GM21423 (cell line): ENCODE results near the gene TP53RK.
"Not testable (repeated sequence)": the region's sequence is repeated elsewhere in the genome, so short reads cannot be mapped to it uniquely, and the experiment has no call there.

ENCODE experiments used
- ATAC-seq: cut with Tn5 transposase; IDR thresholded peaks from one replicate; pipeline ENCODE4 v1.9.1; 2021; ENCODE audit warnings: mild to moderate bottlenecking, moderate library complexity; ENCODE audit not compliant: unreplicated experiment

TP53RK gene

DNA sequence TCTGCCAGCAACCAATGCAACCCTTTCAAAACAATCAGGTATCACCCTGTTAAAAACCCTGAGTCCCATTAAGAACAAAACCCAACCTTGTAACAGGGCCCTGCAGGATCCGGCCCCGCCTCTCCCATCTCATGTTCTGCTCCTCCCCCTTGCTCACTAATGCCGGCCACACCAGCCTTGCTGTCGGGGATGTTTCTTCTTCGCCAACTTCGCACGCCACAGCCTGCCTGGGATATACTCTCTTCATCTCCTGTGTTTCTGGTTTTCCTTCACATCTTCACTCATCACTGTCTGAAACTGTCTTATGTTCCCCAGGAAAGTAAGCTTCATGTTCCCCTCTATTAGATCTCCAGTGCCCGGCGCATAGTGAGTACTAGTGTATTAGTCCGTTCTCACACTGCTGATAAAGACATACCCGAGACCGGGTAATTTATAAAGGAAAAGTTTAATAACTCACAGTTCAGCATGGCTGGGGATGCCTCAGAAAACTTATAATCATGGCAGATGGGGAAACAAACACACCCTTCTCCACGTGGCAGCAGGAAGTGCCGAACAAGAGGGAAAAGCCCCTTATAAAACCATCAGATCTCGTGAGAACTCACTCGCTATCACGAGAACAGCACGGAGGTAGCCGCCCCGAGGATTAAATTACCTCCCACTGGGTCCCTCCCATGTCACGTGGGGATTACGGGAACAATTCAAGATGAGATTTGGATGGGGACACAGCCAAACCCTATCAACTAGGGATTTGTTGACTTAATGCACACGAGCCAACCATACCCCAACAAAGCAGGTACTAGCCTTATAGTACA is 5.1 kb downstream of the TP53RK start:
- ATAC-seq, result no peak

- no peak for ATAC-seq
These were observed 5.6 kb downstream of the TP53RK start for GRCh38 chr20:46683668-46683938.

GRCh38 chr20:46683011-46683667 is 6.1 kb downstream of the TP53RK start:
- no peak for ATAC-seq

- ATAC-seq, result no peak
These were observed 7.0 kb downstream of the TP53RK start for GRCh38 chr20:46682063-46682821.

- ATAC-seq, result no peak
These were observed 8.0 kb downstream of the TP53RK start for GRCh38 chr20:46681032-46681854.

DNA sequence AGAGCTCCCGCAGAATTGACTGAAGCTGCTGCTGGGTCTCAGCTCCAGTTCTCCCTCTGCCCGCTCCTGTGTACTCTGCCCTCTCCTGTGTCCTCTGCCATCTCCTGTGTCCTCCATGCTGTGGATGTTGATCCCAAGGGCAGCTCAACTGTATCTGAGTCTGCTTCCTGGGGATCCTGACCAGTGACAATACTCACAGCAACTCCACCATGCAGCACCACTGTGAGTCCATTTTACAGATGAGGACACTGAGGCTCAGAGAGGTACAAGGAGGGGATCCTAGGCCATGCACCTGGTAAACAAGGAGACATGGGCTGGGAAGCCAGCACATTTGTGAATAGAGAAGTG is 8.6 kb downstream of the TP53RK start:
- no peak for ATAC-seq

DNA sequence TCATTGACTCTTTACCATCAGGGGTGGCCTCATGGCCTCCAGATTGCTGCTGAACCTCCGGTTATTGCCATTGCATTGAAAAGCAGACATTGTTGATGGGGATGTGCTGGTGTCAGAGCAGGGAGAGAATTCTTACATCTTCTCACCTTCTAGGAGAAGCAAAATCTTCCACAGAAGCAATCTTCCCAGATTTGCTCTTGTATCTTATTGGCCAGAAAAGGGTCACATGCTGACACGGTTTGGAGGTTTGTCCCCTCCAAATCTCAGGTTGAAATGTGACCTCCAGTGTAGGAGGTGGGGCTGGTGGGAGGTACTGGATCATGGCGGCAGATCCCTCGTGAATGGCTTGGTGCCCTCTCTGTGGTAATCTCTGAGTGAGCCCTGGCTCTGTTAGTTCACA is 10.7 kb downstream of the TP53RK start:
- no peak for ATAC-seq

DNA sequence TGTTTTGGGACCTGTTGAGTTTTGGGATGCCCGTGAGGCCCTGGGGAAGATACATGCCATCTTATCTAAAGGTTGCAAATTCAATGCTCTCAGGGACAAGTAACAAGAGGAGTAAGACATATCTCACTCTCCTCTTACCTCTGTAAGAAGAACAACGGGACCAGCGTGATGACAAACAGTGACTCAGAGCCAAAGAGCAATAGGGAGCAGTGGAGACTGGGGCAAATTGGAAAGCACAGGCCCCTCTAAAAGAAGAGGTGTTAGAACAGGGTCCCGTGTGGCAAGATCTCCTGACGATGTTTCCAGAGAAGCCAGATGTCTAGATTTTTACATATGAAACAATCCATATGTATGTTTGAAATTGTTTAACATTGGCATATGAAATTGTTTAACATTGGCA is 11.6 kb downstream of the TP53RK start:
- no peak for ATAC-seq

GRCh38 chr20:46676649-46677316 is 12.5 kb downstream of the TP53RK start:
- not testable (repeated sequence) for ATAC-seq

DNA sequence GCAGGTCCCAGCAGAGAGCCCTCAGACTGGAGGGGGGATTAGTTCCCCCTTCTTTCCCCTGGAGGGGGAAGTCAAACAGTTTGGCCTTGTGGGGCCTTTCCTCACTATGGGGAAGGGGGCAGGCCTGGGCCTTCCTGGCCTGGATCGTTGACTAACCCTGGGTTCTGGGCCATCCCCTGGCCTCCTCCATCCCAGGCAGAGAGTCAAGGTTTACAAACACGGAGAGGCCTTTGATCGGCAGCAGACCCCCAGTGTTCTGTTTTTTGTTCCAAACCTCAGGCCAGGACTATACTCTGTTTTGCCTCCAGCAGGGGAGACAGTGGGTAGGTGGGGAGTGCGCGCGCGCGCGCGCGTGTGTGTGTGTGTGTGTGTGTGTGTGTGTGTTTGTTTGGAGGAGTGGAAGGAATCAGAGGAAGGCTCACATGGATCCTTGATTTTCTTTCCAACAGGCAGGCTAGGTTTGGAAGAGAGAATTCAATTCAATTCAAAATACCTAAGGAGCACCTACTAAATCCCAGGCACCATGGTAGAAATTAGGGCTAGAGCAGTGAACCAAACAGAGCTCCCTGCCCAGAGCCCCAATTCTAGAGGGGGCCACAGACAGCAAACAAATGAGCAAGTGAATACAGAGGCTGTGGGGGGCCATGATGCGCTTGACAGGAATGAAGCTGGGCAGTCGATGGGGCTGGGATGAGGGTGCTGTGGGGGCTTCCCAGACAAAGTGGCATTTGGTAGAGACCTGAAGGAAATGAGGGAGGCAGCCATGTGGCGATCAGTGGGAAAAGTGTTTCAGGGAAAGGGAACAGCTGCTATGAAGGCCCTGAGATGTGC is 14.8 kb downstream of the TP53RK start:
- no peak for ATAC-seq

GRCh38 chr20:46673394-46674252 is 15.6 kb downstream of the TP53RK start:
- ATAC-seq, result no peak

DNA sequence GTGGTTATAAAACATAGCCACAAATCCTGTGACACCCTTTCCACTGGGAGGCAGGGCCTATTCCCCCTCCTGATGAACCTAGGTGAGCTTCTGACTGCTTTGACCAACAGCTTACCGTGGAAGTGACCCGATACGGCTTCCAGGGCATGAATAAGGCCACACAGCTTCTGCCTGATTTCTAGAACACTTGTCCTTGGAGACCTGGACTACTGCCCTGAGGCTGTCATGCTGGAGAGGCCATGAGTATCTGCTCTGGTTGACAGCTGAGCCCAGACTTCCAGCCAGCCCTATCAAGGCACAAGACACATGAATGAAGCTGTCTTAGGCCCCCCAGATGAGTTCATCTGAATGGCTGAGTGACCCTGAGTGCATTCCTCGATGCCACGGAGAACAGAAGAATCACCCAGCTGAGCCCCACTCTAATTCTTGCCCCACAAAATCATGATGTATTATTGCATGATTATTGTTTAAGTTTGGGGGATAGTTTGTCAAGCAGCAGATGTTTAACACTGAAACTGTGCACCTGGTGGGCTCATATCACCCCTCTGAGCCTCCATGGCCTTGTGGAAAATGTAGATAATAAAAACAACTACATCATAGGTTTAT is 16.6 kb downstream of the TP53RK start:
- no peak for ATAC-seq

DNA sequence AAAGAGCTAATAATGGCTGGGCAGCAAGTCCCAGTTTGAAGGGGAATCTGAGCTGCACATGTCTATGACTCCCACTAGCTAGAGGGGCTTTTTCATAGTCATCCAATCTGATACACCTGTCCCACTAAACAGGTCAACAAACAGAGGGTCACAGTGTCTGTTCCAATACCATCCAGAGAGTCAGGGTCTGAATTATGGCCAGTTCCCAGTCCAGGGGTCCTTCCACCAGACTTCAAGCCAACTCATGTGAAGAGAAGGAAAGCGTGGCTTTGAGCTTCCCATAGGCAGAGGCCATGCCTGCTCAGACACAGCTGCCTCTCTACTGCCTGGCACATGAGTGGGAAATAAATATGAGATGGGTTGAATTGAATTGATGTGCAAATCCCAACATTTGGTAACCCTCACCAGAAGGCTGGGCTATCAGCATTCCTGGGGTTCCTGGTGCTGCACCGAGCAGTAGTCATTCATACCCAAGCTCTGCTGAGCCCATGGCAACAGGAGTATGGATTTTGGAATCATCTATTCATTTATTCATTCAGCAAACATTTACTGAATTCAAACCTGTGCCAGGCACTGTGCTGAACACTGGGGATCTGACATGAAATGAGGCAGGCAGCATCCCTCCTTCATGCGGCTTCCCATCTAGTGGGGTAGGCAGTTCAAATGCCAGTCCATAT is 17.2 kb downstream of the TP53RK start:
- ATAC-seq, result no peak

- no peak for ATAC-seq
These were observed 18.4 kb downstream of the TP53RK start for GRCh38 chr20:46670585-46671584.

DNA sequence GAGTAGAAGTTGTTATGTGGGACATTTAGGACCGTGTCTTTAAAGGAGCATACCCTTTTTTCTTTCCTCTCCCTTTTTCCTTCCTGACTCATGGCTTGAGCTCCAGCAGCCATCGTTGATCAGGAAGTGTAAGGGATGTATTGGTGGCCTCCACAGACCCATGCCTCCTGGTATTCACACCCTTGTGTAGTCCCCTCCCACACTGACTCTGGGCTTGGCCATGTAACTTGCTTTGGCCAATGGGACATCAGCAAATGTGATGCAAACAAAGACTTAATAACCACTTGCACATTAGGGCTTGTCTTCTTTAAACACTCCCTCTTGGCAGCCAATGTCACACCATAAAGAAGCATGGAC is 19.0 kb downstream of the TP53RK start:
- ATAC-seq, result no peak

GRCh38 chr20:46666818-46667515 is 22.3 kb downstream of the TP53RK start:
- ATAC-seq, result no peak
